ENCODE results near the gene FBN2. TPM values are rescaled to one million over a fixed set of nuclear protein-coding genes. Genes with fewer than 3 reads are reported as not detected.

Gene FBN2
- total RNA-seq, 1 experiment from 2014 or later: 1.6 TPM

DNA sequence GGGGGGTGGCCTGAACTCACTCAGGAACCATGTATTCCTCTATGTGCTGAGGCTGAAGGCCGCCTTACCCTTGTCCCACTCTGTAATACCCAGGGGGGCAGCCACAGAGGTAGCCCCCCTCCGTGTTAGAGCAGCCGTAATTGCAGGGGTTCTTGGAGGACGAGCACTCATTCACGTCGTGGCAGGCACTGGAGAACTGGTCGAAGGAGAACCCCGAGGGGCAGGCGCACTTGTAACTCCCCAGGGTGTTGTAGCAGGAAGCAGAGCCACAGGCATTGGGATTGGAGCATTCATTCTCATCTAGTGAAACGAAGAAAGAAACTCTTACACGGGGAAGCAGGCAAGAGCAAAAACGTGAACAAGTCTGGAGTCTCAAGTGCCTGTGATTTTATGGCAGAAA lies 274.7 kb downstream of the FBN2 start:
- BruUV-seq (replicated peaks): no TSS peak
- Histone ChIP-seq H3K27ac (ENCODE audit: low read depth, low read length, poor library complexity, severe bottlenecking) (no peak overlapping the region), H3K9me3 (ENCODE audit: low read depth, low read length, poor library complexity, severe bottlenecking) (no peaks in the 10 kb centered on the region), H3K36me3 (ENCODE audit: insufficient read depth, low read length, poor library complexity, severe bottlenecking) (no peaks in the 10 kb centered on the region), H3K4me1 (ENCODE audit: insufficient read depth, low read length, poor library complexity, severe bottlenecking) (no peaks in the 10 kb centered on the region), H3K4me3 (ENCODE audit: low read depth, low read length, poor library complexity, severe bottlenecking) (no peak overlapping the region), H3K27me3 (replicated peaks; ENCODE audit: insufficient read depth, low read depth, low read length, poor library complexity) (peaks cover 3% of the 10 kb centered on the region)
- no peak for DNase-seq (ENCODE audit: low spot score)
- CTCF ChIA-PET: no interaction called here
- intact Hi-C loops (cut with micrococcal nuclease; ENCODE audit: unreplicated experiment): no loop called here
- POLR2A ChIA-PET (ENCODE audit: low non-redundant PET): no interaction called here
- no peak for TF ChIP-seq EZH2 (IDR thresholded peaks at IDR 0.05; ENCODE audit: borderline replicate concordance, low read depth, low read length, poor library complexity, severe bottlenecking)
- TF ChIP-seq, protein P1, sequence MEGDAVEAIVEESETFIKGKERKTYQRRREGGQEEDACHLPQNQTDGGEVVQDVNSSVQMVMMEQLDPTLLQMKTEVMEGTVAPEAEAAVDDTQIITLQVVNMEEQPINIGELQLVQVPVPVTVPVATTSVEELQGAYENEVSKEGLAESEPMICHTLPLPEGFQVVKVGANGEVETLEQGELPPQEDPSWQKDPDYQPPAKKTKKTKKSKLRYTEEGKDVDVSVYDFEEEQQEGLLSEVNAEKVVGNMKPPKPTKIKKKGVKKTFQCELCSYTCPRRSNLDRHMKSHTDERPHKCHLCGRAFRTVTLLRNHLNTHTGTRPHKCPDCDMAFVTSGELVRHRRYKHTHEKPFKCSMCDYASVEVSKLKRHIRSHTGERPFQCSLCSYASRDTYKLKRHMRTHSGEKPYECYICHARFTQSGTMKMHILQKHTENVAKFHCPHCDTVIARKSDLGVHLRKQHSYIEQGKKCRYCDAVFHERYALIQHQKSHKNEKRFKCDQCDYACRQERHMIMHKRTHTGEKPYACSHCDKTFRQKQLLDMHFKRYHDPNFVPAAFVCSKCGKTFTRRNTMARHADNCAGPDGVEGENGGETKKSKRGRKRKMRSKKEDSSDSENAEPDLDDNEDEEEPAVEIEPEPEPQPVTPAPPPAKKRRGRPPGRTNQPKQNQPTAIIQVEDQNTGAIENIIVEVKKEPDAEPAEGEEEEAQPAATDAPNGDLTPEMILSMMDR (conservative IDR thresholded peaks at IDR 0.05; ENCODE audit: low read depth, low read length): no peak

DNA sequence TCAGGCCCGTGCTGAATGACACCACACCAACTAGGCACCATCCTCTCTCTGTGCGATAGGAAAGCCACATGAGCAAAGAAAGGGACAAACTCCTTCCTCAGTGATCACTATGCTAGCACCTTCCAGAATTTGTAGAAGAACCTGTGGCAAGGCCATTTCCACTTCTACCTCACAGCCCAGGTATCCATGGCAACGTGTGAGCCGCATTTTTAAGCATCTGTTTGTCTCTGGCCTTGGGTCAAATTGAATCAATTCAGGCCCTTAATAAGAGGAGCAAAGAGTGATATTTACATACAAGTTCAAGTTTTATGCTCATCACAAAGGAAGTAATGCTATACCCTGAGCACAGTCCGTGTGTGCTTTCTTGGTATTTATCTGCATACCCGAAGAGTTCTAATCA lies 275.1 kb downstream of the FBN2 start:
- Histone ChIP-seq H3K9me3 (ENCODE audit: low read depth, low read length, poor library complexity, severe bottlenecking) (no peaks in the 10 kb centered on the region), H3K27ac (ENCODE audit: low read depth, low read length, poor library complexity, severe bottlenecking) (no peak overlapping the region), H3K27me3 (replicated peaks; ENCODE audit: insufficient read depth, low read depth, low read length, poor library complexity) (peaks cover 3% of the 10 kb centered on the region), H3K4me3 (ENCODE audit: low read depth, low read length, poor library complexity, severe bottlenecking) (no peak overlapping the region), H3K36me3 (ENCODE audit: insufficient read depth, low read length, poor library complexity, severe bottlenecking) (no peaks in the 10 kb centered on the region), H3K4me1 (ENCODE audit: insufficient read depth, low read length, poor library complexity, severe bottlenecking) (no peaks in the 10 kb centered on the region)
- BruUV-seq (replicated peaks): no TSS peak
- CTCF ChIA-PET: no interaction called here
- DNase-seq (ENCODE audit: low spot score): no peak
- intact Hi-C loops (cut with micrococcal nuclease; ENCODE audit: unreplicated experiment): no loop called here
- no peak for TF ChIP-seq EZH2 (IDR thresholded peaks at IDR 0.05; ENCODE audit: borderline replicate concordance, low read depth, low read length, poor library complexity, severe bottlenecking)
- POLR2A ChIA-PET (ENCODE audit: low non-redundant PET): no interaction called here

DNA sequence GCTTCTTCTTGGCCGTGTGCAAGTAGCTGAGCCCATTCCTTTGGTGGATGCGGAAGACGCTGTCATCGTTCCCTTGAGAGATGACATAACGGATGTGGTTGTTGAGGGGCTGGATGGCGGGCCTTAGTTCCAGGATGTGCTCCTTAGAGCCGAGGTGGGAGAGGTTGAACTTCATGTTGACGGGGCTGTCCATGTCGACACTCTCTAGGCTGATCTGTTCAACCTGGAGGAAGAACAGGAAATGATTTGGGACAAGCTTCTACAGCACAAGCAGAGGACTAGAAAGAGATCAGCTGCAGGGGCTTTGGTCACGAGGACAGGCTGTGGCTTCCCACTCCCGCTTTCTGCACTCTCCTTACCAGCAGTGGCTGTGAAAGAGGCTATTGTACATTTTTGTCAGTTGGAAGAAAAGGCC lies 278.4 kb downstream of the FBN2 start:
- ChIA-PET CTCF (no interaction called here), POLR2A (ENCODE audit: low non-redundant PET) (no interaction called here)
- no TSS peak for BruUV-seq (replicated peaks)
- peaks cover 4% of the 10 kb centered on the region for H3K27me3 ChIP-seq (replicated peaks; ENCODE audit: insufficient read depth, low read depth, low read length, poor library complexity)
- H3K4me3 ChIP-seq (ENCODE audit: low read depth, low read length, poor library complexity, severe bottlenecking): no peak overlapping the region
- TF ChIP-seq EZH2 (IDR thresholded peaks at IDR 0.05; ENCODE audit: borderline replicate concordance, low read depth, low read length, poor library complexity, severe bottlenecking): no peak
- TF ChIP-seq, protein P1 (conservative IDR thresholded peaks at IDR 0.05; ENCODE audit: low read depth, low read length): no peak
- H3K36me3 ChIP-seq (ENCODE audit: insufficient read depth, low read length, poor library complexity, severe bottlenecking): no peaks in the 10 kb centered on the region
- intact Hi-C loops (cut with micrococcal nuclease; ENCODE audit: unreplicated experiment): no loop called here
- H3K27ac ChIP-seq (ENCODE audit: low read depth, low read length, poor library complexity, severe bottlenecking): no peak overlapping the region
- no peak for DNase-seq (ENCODE audit: low spot score)
- no peaks in the 10 kb centered on the region for H3K4me1 ChIP-seq (ENCODE audit: insufficient read depth, low read length, poor library complexity, severe bottlenecking)
- H3K9me3 ChIP-seq (ENCODE audit: low read depth, low read length, poor library complexity, severe bottlenecking): no peaks in the 10 kb centered on the region

DNA sequence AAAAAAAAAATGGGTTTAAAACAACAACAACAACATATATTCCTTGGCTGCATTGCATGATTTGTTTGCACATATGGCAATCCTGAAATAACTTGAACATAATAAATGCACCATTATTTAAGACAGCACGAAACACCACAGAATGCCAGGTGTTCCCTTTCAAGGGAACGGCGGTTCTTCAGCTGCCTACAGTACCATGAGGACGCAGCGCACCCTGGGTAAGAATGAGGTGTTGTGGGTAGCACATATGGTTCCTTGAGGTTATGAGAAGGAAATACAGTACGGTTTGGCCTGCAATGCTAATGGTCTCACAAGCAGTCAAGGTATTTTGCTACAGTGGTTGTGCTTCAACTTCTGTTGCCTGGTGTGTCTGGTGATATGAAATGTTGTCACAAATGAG lies 279.7 kb downstream of the FBN2 start:
- BruUV-seq (replicated peaks): no TSS peak
- H3K4me1 ChIP-seq (ENCODE audit: insufficient read depth, low read length, poor library complexity, severe bottlenecking): no peaks in the 10 kb centered on the region
- no peaks in the 10 kb centered on the region for H3K9me3 ChIP-seq (ENCODE audit: low read depth, low read length, poor library complexity, severe bottlenecking)
- ChIA-PET CTCF (no interaction called here), POLR2A (ENCODE audit: low non-redundant PET) (no interaction called here)
- peaks cover 4% of the 10 kb centered on the region for H3K27me3 ChIP-seq (replicated peaks; ENCODE audit: insufficient read depth, low read depth, low read length, poor library complexity)
- H3K27ac ChIP-seq (ENCODE audit: low read depth, low read length, poor library complexity, severe bottlenecking): no peak overlapping the region
- DNase-seq (ENCODE audit: low spot score): no peak
- no peak overlapping the region for H3K4me3 ChIP-seq (ENCODE audit: low read depth, low read length, poor library complexity, severe bottlenecking)
- no peak for TF ChIP-seq EZH2 (IDR thresholded peaks at IDR 0.05; ENCODE audit: borderline replicate concordance, low read depth, low read length, poor library complexity, severe bottlenecking)
- TF ChIP-seq, protein P1 (conservative IDR thresholded peaks at IDR 0.05; ENCODE audit: low read depth, low read length): no peak
- intact Hi-C loops (cut with micrococcal nuclease; ENCODE audit: unreplicated experiment): no loop called here
- no peaks in the 10 kb centered on the region for H3K36me3 ChIP-seq (ENCODE audit: insufficient read depth, low read length, poor library complexity, severe bottlenecking)

Measured in A673 (cell line).